SK-N-SH treated with all-trans-retinoic acid at 6 μM for 48 hours (cell line): ENCODE results near the gene RBM28.

ENCODE experiments used
- ATAC-seq: fragments of 200-7000 bp; cut with Tn5 transposase; 3 replicates; pipeline ENCODE4 v1.9.1; 2020; ENCODE audit warnings: mild to moderate bottlenecking, moderate library complexity
- ARNTL ChIP-seq: fragments of 450-650 bp; formaldehyde crosslinking; IDR thresholded peaks from 2 replicates; pipeline ENCODE4 v1.5.0; 2020; ENCODE audit warnings: low read depth, mild to moderate bottlenecking, moderate library complexity, borderline replicate concordance
- BACH2 ChIP-seq: fragments of 250-450 bp; sonication (Bioruptor Pico); IDR thresholded peaks from 2 replicates; pipeline ENCODE4 v1.9.0; 2021; ENCODE audit warnings: mild to moderate bottlenecking, borderline replicate concordance
- CSDC2 ChIP-seq: fragments of 250-450 bp; sonication (Bioruptor Pico); IDR thresholded peaks from 2 replicates; pipeline ENCODE4 v1.5.0; 2020; ENCODE audit warnings: mild to moderate bottlenecking, moderate library complexity
- CSRNP3 ChIP-seq: fragments of 250-450 bp; sonication (Bioruptor Pico); IDR thresholded peaks from 2 replicates; pipeline ENCODE4 v1.5.1; 2021; ENCODE audit warnings: mild to moderate bottlenecking, moderate library complexity
- ESRRG ChIP-seq: fragments of 250-450 bp; sonication (Bioruptor Pico); IDR thresholded peaks from 2 replicates; pipeline ENCODE4 v1.6.1; 2021; ENCODE audit warnings: mild to moderate bottlenecking
- GLIS3 ChIP-seq: fragments of 250-450 bp; sonication (Bioruptor Pico); IDR thresholded peaks from 2 replicates; pipeline ENCODE4 v1.5.0; 2020; ENCODE audit warnings: mild to moderate bottlenecking, moderate library complexity
- ISL1 ChIP-seq: fragments of 250-450 bp; sonication (Bioruptor Pico); IDR thresholded peaks from 2 replicates; pipeline ENCODE4 v2.1.2; 2022; ENCODE audit warnings: mild to moderate bottlenecking, moderate library complexity
- OSR1 ChIP-seq: fragments of 250-450 bp; sonication (Bioruptor Pico); IDR thresholded peaks from 2 replicates; pipeline ENCODE4 v1.8.0; 2022; ENCODE audit warnings: moderate library complexity, mild to moderate bottlenecking, inconsistent platforms
- POU6F1 ChIP-seq: fragments of 250-450 bp; sonication (Bioruptor Pico); IDR thresholded peaks from 2 replicates; pipeline ENCODE4 v1.8.0; 2021; ENCODE audit warnings: low read depth, mild to moderate bottlenecking, moderate library complexity, borderline replicate concordance
- PPARA ChIP-seq: fragments of 250-450 bp; sonication (Bioruptor Pico); IDR thresholded peaks from 2 replicates; pipeline ENCODE4 v1.5.0; 2020; ENCODE audit warnings: mild to moderate bottlenecking, borderline replicate concordance
- RARB ChIP-seq: fragments of 250-450 bp; sonication (Bioruptor Pico); IDR thresholded peaks from 2 replicates; pipeline ENCODE4 v1.8.0; 2021; ENCODE audit warnings: mild to moderate bottlenecking, moderate library complexity
- SNAI2 ChIP-seq: fragments of 250-450 bp; sonication (Bioruptor Pico); IDR thresholded peaks from 2 replicates; pipeline ENCODE4 v1.5.0; 2020; ENCODE audit warnings: mild to moderate bottlenecking, moderate library complexity
- TCF4 ChIP-seq: fragments of 250-450 bp; sonication (Bioruptor Pico); IDR thresholded peaks from 2 replicates; pipeline ENCODE4 v1.8.0; 2021; ENCODE audit warnings: mild to moderate bottlenecking, moderate library complexity, borderline replicate concordance
- TOX ChIP-seq: fragments of 250-450 bp; sonication (Bioruptor Pico); IDR thresholded peaks from 2 replicates; pipeline ENCODE4 v1.8.0; 2021; ENCODE audit warnings: mild to moderate bottlenecking, moderate library complexity, borderline replicate concordance
- TSHZ2 ChIP-seq: fragments of 250-450 bp; sonication (Bioruptor Pico); IDR thresholded peaks from 2 replicates; pipeline ENCODE4 v1.5.0; 2020; ENCODE audit warnings: mild to moderate bottlenecking, moderate library complexity
- ZC3H10 ChIP-seq: fragments of 250-450 bp; sonication (Bioruptor Pico); IDR thresholded peaks from 2 replicates; pipeline ENCODE4 v1.5.1; 2021; ENCODE audit warnings: mild to moderate bottlenecking, moderate library complexity
- ZFP3 ChIP-seq: fragments of 250-450 bp; sonication (Bioruptor Pico); IDR thresholded peaks from 2 replicates; pipeline ENCODE4 v1.5.0; 2020; ENCODE audit warnings: mild to moderate bottlenecking, moderate library complexity
- ZFP30 ChIP-seq: fragments of 450-650 bp; formaldehyde crosslinking; IDR thresholded peaks from 2 replicates; pipeline ENCODE4 v1.5.0; 2022; ENCODE audit warnings: mild to moderate bottlenecking, moderate library complexity
- ZNF565 ChIP-seq: fragments of 450-650 bp; formaldehyde crosslinking; conservative IDR thresholded peaks from 2 replicates; pipeline ENCODE4 v1.5.0; 2020; ENCODE audit warnings: low read depth, mild to moderate bottlenecking, moderate library complexity
- ZNF70 ChIP-seq: fragments of 450-650 bp; formaldehyde crosslinking; IDR thresholded peaks from 2 replicates; pipeline ENCODE4 v1.5.0; 2020; ENCODE audit warnings: mild to moderate bottlenecking, moderate library complexity
- ZNF8 ChIP-seq: fragments of 450-650 bp; formaldehyde crosslinking; IDR thresholded peaks from 2 replicates; pipeline ENCODE4 v1.5.0; 2020; ENCODE audit warnings: mild to moderate bottlenecking, moderate library complexity
- TF ChIP-seq, protein P1 (sequence below): fragments of 250-450 bp; sonication (Bioruptor Pico); IDR thresholded peaks from 2 replicates; pipeline ENCODE4 v1.8.0; 2020; ENCODE audit warnings: mild to moderate bottlenecking, moderate library complexity, borderline replicate concordance

Gene RBM28

DNA sequence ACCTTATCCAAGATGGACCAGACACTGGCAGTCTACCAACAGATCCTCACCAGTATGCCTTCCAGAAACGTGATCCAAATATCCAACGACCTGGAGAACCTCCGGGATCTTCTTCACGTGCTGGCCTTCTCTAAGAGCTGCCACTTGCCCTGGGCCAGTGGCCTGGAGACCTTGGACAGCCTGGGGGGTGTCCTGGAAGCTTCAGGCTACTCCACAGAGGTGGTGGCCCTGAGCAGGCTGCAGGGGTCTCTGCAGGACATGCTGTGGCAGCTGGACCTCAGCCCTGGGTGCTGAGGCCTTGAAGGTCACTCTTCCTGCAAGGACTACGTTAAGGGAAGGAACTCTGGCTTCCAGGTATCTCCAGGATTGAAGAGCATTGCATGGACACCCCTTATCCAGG is 89.2 kb downstream of the RBM28 start:
- no peak for ATAC-seq
- TF ChIP-seq POU6F1 (CRISPR knock-in tag) (no peak), ZFP30 (CRISPR knock-in tag) (no peak), GLIS3 (CRISPR knock-in tag) (no peak), ZFP3 (CRISPR knock-in tag) (no peak), OSR1 (CRISPR knock-in tag) (no peak), ZNF8 (CRISPR knock-in tag) (no peak), TOX (CRISPR knock-in tag) (no peak), CSRNP3 (CRISPR knock-in tag) (no peak), ZNF565 (no peak), ARNTL (no peak)
- TF ChIP-seq, all 23 proteins: peak for 0

DNA sequence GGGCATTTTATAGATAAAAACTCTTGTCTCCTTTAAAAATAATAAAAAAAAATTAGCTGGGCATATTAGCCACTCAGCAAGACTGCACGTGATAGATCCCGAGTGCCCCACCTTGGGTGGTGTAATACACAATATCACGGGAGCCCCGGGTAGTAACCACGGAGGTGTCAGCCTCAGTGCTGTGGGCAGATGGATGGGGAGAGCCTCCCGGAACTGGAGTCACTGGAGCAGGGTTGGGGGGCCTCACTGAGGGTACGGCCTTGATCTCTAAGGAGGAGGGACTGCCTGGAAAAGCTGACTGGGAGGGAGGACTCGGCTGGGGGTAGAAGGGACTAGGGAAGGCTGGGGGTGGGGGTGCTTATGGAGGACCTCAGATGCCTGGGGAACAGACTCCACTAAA is 90.0 kb downstream of the RBM28 start:
- no peak for ATAC-seq
- TF ChIP-seq TSHZ2 (CRISPR knock-in tag), result no peak
- no peak for TF ChIP-seq ESRRG (CRISPR knock-in tag)
- no peak for TF ChIP-seq TCF4 (CRISPR knock-in tag)
- TF ChIP-seq OSR1 (CRISPR knock-in tag), result no peak
- TF ChIP-seq ISL1 (CRISPR knock-in tag), result no peak
- TF ChIP-seq GLIS3 (CRISPR knock-in tag), result no peak
- no peak for TF ChIP-seq ZFP3 (CRISPR knock-in tag)
- TF ChIP-seq CSDC2 (CRISPR knock-in tag), result no peak
- TF ChIP-seq ZNF70 (CRISPR knock-in tag), result no peak
- TF ChIP-seq, protein P1, sequence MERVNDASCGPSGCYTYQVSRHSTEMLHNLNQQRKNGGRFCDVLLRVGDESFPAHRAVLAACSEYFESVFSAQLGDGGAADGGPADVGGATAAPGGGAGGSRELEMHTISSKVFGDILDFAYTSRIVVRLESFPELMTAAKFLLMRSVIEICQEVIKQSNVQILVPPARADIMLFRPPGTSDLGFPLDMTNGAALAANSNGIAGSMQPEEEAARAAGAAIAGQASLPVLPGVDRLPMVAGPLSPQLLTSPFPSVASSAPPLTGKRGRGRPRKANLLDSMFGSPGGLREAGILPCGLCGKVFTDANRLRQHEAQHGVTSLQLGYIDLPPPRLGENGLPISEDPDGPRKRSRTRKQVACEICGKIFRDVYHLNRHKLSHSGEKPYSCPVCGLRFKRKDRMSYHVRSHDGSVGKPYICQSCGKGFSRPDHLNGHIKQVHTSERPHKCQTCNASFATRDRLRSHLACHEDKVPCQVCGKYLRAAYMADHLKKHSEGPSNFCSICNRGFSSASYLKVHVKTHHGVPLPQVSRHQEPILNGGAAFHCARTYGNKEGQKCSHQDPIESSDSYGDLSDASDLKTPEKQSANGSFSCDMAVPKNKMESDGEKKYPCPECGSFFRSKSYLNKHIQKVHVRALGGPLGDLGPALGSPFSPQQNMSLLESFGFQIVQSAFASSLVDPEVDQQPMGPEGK (CRISPR knock-in tag), result no peak
- no peak for TF ChIP-seq PPARA (CRISPR knock-in tag)
- no peak for TF ChIP-seq TOX (CRISPR knock-in tag)
- TF ChIP-seq ZNF565, result no peak
- TF ChIP-seq RARB (CRISPR knock-in tag), result no peak
- no peak for TF ChIP-seq ZFP30 (CRISPR knock-in tag)
- no peak for TF ChIP-seq POU6F1 (CRISPR knock-in tag)
- no peak for TF ChIP-seq ZNF8 (CRISPR knock-in tag)
- no peak for TF ChIP-seq SNAI2 (CRISPR knock-in tag)
- TF ChIP-seq BACH2 (CRISPR knock-in tag), result no peak
- no peak for TF ChIP-seq ZC3H10 (CRISPR knock-in tag)

DNA sequence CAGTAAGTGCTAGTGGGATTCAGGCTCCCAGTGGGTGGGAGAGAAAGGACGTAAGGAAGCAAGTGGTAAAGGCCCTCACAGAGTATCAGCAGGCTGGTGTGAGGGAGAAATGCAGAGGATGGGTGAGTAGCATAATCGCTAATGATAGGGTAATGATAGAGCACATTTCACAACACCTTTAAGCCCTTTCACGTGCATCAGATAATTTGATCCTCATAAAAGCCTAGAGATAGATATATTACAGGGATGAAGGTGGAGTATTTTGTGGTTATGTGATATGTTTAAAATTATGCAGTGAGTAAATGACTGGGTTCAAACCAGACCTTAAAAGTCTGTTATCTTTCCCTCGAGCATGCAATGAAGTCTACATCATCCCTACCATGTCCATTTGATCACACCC is 92.4 kb downstream of the RBM28 start:
- no peak for ATAC-seq
- TF ChIP-seq RARB (CRISPR knock-in tag) (no peak), PPARA (CRISPR knock-in tag) (no peak), TCF4 (CRISPR knock-in tag) (no peak)
- TF ChIP-seq, all 23 proteins: peak for 0
